Right atrium auricular region (tissue), 2 donors: ENCODE results near the gene DISC1. TPM values are rescaled to one million over a fixed set of nuclear protein-coding genes. Genes with fewer than 3 reads are reported as not detected.
"Not testable (repeated sequence)": the region's sequence is repeated elsewhere in the genome, so short reads cannot be mapped to it uniquely, and the experiment has no call there.

Experiments used
- DNase-seq: peaks from one replicate; pipeline ENCODE4 v3.0.0-alpha.2; 2019; ENCODE audit warnings: low spot score
- H3K27ac ChIP-seq, 2 donors: fragments of 200-600 bp; sonication (generic); 1 replicate in 1 of 2; 2 replicates in 1 of 2; pipeline ENCODE4 v1.5.1; 2016 to 2019
- H3K27me3 ChIP-seq, 2 donors: fragments of 200-600 bp; sonication (generic); one replicate each; pipeline versions ENCODE4 v1.5.1 to v1.6.0; 2017 to 2019
- H3K36me3 ChIP-seq: fragments of 200-600 bp; sonication (generic); one replicate; pipeline ENCODE4 v1.5.1; 2016
- H3K4me1 ChIP-seq, 2 donors: fragments of 200-600 bp; sonication (generic); one replicate each; pipeline versions ENCODE4 v1.5.1 to v1.6.0; 2017 to 2019
- H3K4me3 ChIP-seq, 2 donors: fragments of 200-600 bp; sonication (generic); 1 replicate in 1 of 2; 2 replicates in 1 of 2; pipeline ENCODE4 v1.5.1; 2017 to 2019; ENCODE audit warnings: mild to moderate bottlenecking in 1 of 2, moderate library complexity in 1 of 2
- H3K9me3 ChIP-seq, 2 donors: fragments of 200-600 bp; sonication (generic); one replicate each; pipeline ENCODE4 v1.5.1; 2019
- CTCF ChIP-seq, 2 donors: fragments of 200-600 bp; sonication (generic); IDR thresholded peaks; one replicate each; pipeline ENCODE4 v1.5.1; 2019; ENCODE audit warnings: antibody characterized with exemption in 2 of 2
- total RNA-seq, 2 donors: library from RNA; depleted of rRNA; stranded (reverse); fragments of >200 nt; gene quantifications; one replicate each; pipeline ENCODE4 v1.1.0, GENCODE V29; 2016

DISC1 gene
- total RNA-seq, 2 donors from 2014 or later: 1.8 to 5.3 TPM

- peaks cover 0 to 16% of the 10 kb centered on the region in 2 donors for H3K4me1 ChIP-seq
- no peak for TF ChIP-seq CTCF (IDR thresholded peaks at IDR 0.05)
- DNase-seq: no peak
- H3K27ac ChIP-seq: no peak overlapping the region
- no peaks in the 10 kb centered on the region for H3K27me3 ChIP-seq
- no peaks in the 10 kb centered on the region for H3K9me3 ChIP-seq
- H3K36me3 ChIP-seq: no peaks in the 10 kb centered on the region
- H3K4me3 ChIP-seq: no peak overlapping the region
Observed at GRCh38 chr1:231781892-231782291, 155.3 kb downstream of the DISC1 start.

- not testable (repeated sequence) for DNase-seq, H3K4me1 ChIP-seq, H3K9me3 ChIP-seq, H3K27me3 ChIP-seq, H3K4me3 ChIP-seq, H3K36me3 ChIP-seq, H3K27ac ChIP-seq
Observed at GRCh38 chr1:231785073-231785472, 158.5 kb downstream of the DISC1 start.

- no peaks in the 10 kb centered on the region for H3K9me3 ChIP-seq
- H3K4me1 ChIP-seq: no peaks in the 10 kb centered on the region
- no peak overlapping the region for H3K27ac ChIP-seq
- H3K4me3 ChIP-seq: no peak overlapping the region
- DNase-seq: no peak
- no peaks in the 10 kb centered on the region for H3K36me3 ChIP-seq
- TF ChIP-seq CTCF (IDR thresholded peaks at IDR 0.05): no peak
- no peaks in the 10 kb centered on the region for H3K27me3 ChIP-seq
Observed at GRCh38 chr1:231786126-231786525, 159.5 kb downstream of the DISC1 start.

GRCh38 chr1:231792634-231793033, 166.0 kb downstream of the DISC1 start:
- TF ChIP-seq CTCF (IDR thresholded peaks at IDR 0.05): no peak
- Histone ChIP-seq H3K9me3 (no peaks in the 10 kb centered on the region), H3K4me1 (no peaks in the 10 kb centered on the region), H3K27me3 (no peaks in the 10 kb centered on the region), H3K4me3 (no peak overlapping the region), H3K36me3 (no peaks in the 10 kb centered on the region), H3K27ac (no peak overlapping the region)
- no peak for DNase-seq

DNA sequence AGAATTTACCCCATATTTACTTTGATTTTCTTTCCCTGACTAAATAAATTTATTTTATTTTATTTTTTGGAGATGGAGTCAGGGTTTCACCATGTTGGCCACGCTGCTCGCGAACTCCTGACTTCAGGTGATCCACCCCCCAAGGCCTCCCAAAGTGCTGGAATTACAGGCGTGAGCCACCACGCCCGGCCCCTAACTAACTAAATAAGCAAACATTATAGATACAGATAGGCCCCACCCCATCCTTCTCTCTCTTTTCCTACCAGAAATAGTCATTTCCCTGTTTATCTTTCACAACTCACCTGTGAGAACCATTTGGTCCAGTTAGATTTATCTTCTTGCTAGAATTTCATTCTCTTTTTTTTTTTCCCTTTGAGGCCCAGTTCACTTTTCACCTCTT, 167.3 kb downstream of the DISC1 start:
- no peak overlapping the region for H3K4me3 ChIP-seq
- H3K27me3 ChIP-seq: no peaks in the 10 kb centered on the region
- TF ChIP-seq CTCF (IDR thresholded peaks at IDR 0.05): no peak
- no peaks in the 10 kb centered on the region for H3K36me3 ChIP-seq
- H3K9me3 ChIP-seq: no peaks in the 10 kb centered on the region
- H3K27ac ChIP-seq: no peak overlapping the region
- no peaks in the 10 kb centered on the region for H3K4me1 ChIP-seq
- DNase-seq: no peak

DNA sequence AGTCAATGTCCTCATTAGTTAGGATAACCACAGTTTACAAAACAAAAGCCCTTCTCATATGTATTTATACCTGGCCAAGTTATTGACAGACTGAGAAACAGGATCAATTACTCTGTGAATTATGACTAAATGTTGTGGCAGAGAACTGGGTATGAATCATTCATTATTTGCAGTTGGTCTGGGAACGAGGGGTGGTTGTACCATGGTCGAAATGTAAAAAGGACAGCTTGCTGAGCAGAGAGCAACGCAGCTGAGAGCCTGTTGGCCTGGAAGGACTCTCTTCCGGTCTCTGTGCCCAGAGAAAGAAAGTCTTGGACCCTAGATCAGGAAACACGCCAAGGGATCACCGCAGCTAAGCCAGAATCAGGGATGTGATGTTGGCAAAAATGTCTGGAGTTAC, 169.6 kb downstream of the DISC1 start:
- Histone ChIP-seq H3K36me3 (no peaks in the 10 kb centered on the region), H3K4me3 (no peak overlapping the region), H3K27me3 (no peaks in the 10 kb centered on the region), H3K4me1 (peaks cover 0 to 4% of the 10 kb centered on the region in 2 donors), H3K9me3 (no peaks in the 10 kb centered on the region), H3K27ac (no peak overlapping the region)
- no peak for TF ChIP-seq CTCF (IDR thresholded peaks at IDR 0.05)
- DNase-seq: no peak
